CD4-positive, alpha-beta T cell treated with Interleukin-10 for 1 hour (primary cell): ENCODE measurements around the gene POU2F3.

Experiments used
- DNase-seq: peaks from one replicate; pipeline ENCODE4 v3.0.0-alpha.2; 2020

The POU2F3 gene

GRCh38 chr11:120211522-120212258 is 28.2 kb upstream of the POU2F3 start:
- DNase-seq = no peak

- no peak for DNase-seq
Measured at GRCh38 chr11:120212259-120212878, 27.6 kb upstream of the POU2F3 start.

- DNase-seq = no peak
Measured at GRCh38 chr11:120212926-120213325, 27.0 kb upstream of the POU2F3 start.

GRCh38 chr11:120214581-120214980 is 25.4 kb upstream of the POU2F3 start:
- no peak for DNase-seq

- no peak for DNase-seq
Measured at GRCh38 chr11:120215634-120216033, 24.3 kb upstream of the POU2F3 start.

- DNase-seq = no peak
Measured at GRCh38 chr11:120216426-120217102, 23.4 kb upstream of the POU2F3 start.

GRCh38 chr11:120217526-120217925 is 22.4 kb upstream of the POU2F3 start:
- DNase-seq = no peak

- no peak for DNase-seq
Measured at GRCh38 chr11:120217941-120218694, 21.8 kb upstream of the POU2F3 start.

- DNase-seq = no peak
Measured at GRCh38 chr11:120218695-120219033, 21.3 kb upstream of the POU2F3 start.

GRCh38 chr11:120219232-120219937 is 20.6 kb upstream of the POU2F3 start:
- no peak for DNase-seq

- no peak for DNase-seq
Measured at GRCh38 chr11:120219938-120220746, 19.8 kb upstream of the POU2F3 start.

GRCh38 chr11:120220747-120221037 is 19.2 kb upstream of the POU2F3 start:
- DNase-seq = no peak

GRCh38 chr11:120221115-120221752 is 18.7 kb upstream of the POU2F3 start:
- no peak for DNase-seq

GRCh38 chr11:120222916-120223315 is 17.0 kb upstream of the POU2F3 start:
- no peak for DNase-seq

GRCh38 chr11:120223793-120224192 is 16.1 kb upstream of the POU2F3 start:
- DNase-seq = no peak

- no peak for DNase-seq
Measured at GRCh38 chr11:120224361-120224760, 15.6 kb upstream of the POU2F3 start.

- DNase-seq = no peak
Measured at GRCh38 chr11:120224972-120225909, 14.7 kb upstream of the POU2F3 start.

GRCh38 chr11:120226242-120226641 is 13.7 kb upstream of the POU2F3 start:
- no peak for DNase-seq

- DNase-seq = no peak
Measured at GRCh38 chr11:120226714-120227113, 13.2 kb upstream of the POU2F3 start.

GRCh38 chr11:120227228-120227852 is 12.6 kb upstream of the POU2F3 start:
- DNase-seq = no peak
